SU-DHL-6 (cell line): ENCODE data around the gene CCDC88C.

Experiments used
- EZH2phosphoT487 ChIP-seq: fragments of 200-600 bp; sonication (generic), shearing (Covaris generic); conservative IDR thresholded peaks from 2 replicates; pipeline ENCODE4 v1.6.1; 2018; ENCODE audit warnings: mild to moderate bottlenecking, antibody characterized with exemption, low read length, moderate library complexity, mixed read lengths
- TF ChIP-seq, protein P1 (sequence below): fragments of 200-600 bp; sonication (generic); IDR thresholded peaks from one replicate; pipeline ENCODE4 v1.5.1; 2017; ENCODE audit warnings: antibody characterized with exemption, mild to moderate bottlenecking, low read length, moderate library complexity; ENCODE audit not compliant: insufficient read depth, poor library complexity, severe bottlenecking

DNA sequence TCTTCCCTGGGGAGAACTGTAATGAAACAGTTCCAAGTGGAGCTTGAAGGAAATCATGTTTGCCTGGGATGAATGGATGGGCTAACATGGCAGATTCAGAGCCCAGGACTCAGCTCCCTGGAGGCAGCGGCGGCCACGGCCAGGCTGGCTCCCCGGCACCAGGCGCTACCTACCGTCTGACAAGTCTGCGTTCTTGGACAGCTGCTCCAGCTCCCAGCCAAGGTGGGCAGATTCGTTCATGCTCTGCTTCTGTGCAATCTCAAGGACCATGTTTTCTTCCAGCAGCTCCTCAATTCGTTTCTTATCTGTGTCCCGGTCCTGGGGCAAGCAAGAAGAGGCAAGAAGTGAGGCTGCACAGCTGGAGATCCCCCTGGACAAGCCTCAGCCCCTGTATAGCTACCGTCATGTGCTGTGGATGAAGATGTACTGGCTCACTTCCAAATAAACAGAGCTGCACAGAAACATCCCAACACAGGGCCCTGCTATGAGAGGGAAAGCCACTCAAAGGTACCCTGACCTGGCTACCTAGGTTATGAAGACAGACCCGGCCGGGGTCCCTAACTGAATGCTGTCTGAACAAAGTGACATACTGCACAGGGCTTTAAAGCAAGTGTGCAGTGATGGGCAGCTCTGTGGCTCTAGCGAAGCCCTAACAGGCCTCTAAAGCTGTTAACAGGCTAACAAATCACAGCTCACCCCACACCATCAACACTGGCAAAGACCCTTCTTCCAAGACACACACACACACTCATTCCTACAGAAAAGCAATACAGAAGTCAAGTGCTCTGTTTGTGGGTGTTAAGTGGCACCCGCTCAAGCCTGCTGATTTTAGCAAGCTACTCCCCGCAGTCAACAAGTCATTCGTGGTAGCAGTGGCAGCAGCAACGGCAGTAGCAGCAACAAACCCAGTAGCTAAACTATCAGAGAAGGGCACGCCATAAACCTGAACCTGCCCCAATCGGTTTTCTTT lies 92.7 kb downstream of the CCDC88C start:
- TF ChIP-seq, protein P1, sequence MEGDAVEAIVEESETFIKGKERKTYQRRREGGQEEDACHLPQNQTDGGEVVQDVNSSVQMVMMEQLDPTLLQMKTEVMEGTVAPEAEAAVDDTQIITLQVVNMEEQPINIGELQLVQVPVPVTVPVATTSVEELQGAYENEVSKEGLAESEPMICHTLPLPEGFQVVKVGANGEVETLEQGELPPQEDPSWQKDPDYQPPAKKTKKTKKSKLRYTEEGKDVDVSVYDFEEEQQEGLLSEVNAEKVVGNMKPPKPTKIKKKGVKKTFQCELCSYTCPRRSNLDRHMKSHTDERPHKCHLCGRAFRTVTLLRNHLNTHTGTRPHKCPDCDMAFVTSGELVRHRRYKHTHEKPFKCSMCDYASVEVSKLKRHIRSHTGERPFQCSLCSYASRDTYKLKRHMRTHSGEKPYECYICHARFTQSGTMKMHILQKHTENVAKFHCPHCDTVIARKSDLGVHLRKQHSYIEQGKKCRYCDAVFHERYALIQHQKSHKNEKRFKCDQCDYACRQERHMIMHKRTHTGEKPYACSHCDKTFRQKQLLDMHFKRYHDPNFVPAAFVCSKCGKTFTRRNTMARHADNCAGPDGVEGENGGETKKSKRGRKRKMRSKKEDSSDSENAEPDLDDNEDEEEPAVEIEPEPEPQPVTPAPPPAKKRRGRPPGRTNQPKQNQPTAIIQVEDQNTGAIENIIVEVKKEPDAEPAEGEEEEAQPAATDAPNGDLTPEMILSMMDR = no peak
- TF ChIP-seq EZH2phosphoT487 = no peak
